Activated CD8-positive, alpha-beta memory T cell treated with anti-CD3 and anti-CD28 coated beads, Interleukin-2, amount 50 U/mL, for 1 hour (primary cell): Measurements from ENCODE around the gene AGTRAP.

Experiments used
- DNase-seq: peaks from one replicate; pipeline ENCODE4 v3.0.0-alpha.2; 2020; ENCODE audit errors: extremely low read depth

The AGTRAP gene

GRCh38 chr1:11761988-11762406 lies 26.1 kb downstream of the AGTRAP start, which contains the start of gene C1orf167:
Gene C1orf167, plus strand, starts transcription at chr1:11762193. Its CDS starts 2,208 bp downstream, at chr1:11764401.
- no peak for DNase-seq

- no peak for DNase-seq
Measured at GRCh38 chr1:11764115-11764514, 28.2 kb downstream of the AGTRAP start.

- DNase-seq = no peak
Measured at GRCh38 chr1:11764519-11764918, 28.6 kb downstream of the AGTRAP start.

- no peak for DNase-seq
Measured at GRCh38 chr1:11765661-11766428, 29.9 kb downstream of the AGTRAP start.

GRCh38 chr1:11766429-11766776 lies 30.5 kb downstream of the AGTRAP start:
- no peak for DNase-seq

- DNase-seq = no peak
Measured at GRCh38 chr1:11767922-11768704, 32.2 kb downstream of the AGTRAP start.

- DNase-seq = no peak
Measured at GRCh38 chr1:11768821-11769220, 32.9 kb downstream of the AGTRAP start.

GRCh38 chr1:11769274-11769673 lies 33.3 kb downstream of the AGTRAP start:
- no peak for DNase-seq

- DNase-seq = no peak
Measured at GRCh38 chr1:11770011-11770410, 34.1 kb downstream of the AGTRAP start.

- no peak for DNase-seq
Measured at GRCh38 chr1:11771481-11772043, 35.6 kb downstream of the AGTRAP start.

- no peak for DNase-seq
Measured at GRCh38 chr1:11772458-11772857, 36.5 kb downstream of the AGTRAP start.

- DNase-seq = no peak
Measured at GRCh38 chr1:11774753-11775152, 38.8 kb downstream of the AGTRAP start.

GRCh38 chr1:11777658-11778322 lies 41.9 kb downstream of the AGTRAP start:
- DNase-seq = no peak

- no peak for DNase-seq
Measured at GRCh38 chr1:11778336-11778735, 42.4 kb downstream of the AGTRAP start.

GRCh38 chr1:11778844-11779623 lies 43.1 kb downstream of the AGTRAP start:
- no peak for DNase-seq

GRCh38 chr1:11779715-11780379 lies 43.9 kb downstream of the AGTRAP start:
- DNase-seq = no peak

GRCh38 chr1:11780380-11781147 lies 44.6 kb downstream of the AGTRAP start:
- DNase-seq = no peak

- DNase-seq = no peak
Measured at GRCh38 chr1:11781297-11781696, 45.4 kb downstream of the AGTRAP start.

GRCh38 chr1:11782127-11782708 lies 46.3 kb downstream of the AGTRAP start:
- DNase-seq = no peak

- DNase-seq = no peak
Measured at GRCh38 chr1:11783556-11783955, 47.6 kb downstream of the AGTRAP start.
